PC-9 (cell line): ENCODE data around the gene PCSK5.

ENCODE experiments used
- CTCF ChIP-seq: fragments of 200-600 bp; sonication (generic); conservative IDR thresholded peaks from 2 replicates; pipeline ENCODE4 v1.6.1; 2017; ENCODE audit warnings: mixed run types, antibody characterized with exemption, mild to moderate bottlenecking, moderate library complexity
- EZH2 ChIP-seq: fragments of 200-600 bp; sonication (generic); IDR thresholded peaks from 2 replicates; pipeline ENCODE4 v1.8.0; 2017; ENCODE audit warnings: antibody characterized with exemption, low read depth

- TF ChIP-seq CTCF (no peak), EZH2 (no peak)
Measured at GRCh38 chr9:75912951-75913350, 22.5 kb downstream of the PCSK5 start.
